HepG2 (cell line): ENCODE data around the gene AP5Z1. TPM values are rescaled to one million over a fixed set of nuclear protein-coding genes. Genes with fewer than 3 reads are reported as not detected.

Source experiments
- ARID5B ChIP-seq: IDR thresholded peaks from 2 replicates; pipeline ENCODE4 v1.4.0; 2020; ENCODE audit warnings: mild to moderate bottlenecking, missing genetic modification reagents
- ATF7-NPFF ChIP-seq: sonication (generic); formaldehyde crosslinking; IDR thresholded peaks from 2 replicates; pipeline ENCODE4 v1.8.1; 2023; ENCODE audit warnings: mild to moderate bottlenecking, low read depth, missing genetic modification reagents, moderate library complexity
- CHD4 ChIP-seq: fragments of 200-600 bp; sonication (generic); IDR thresholded peaks from 2 replicates; pipeline ENCODE4 v1.7.0; 2017; ENCODE audit warnings: mild to moderate bottlenecking, low read length, borderline replicate concordance
- DZIP1 ChIP-seq: sonication (generic); formaldehyde crosslinking; IDR thresholded peaks from 2 replicates; pipeline ENCODE4 v1.5.0; 2020; ENCODE audit warnings: mild to moderate bottlenecking, missing genetic modification reagents
- GABPA ChIP-seq, 2 experiments: IDR thresholded peaks; 2 replicates each; pipeline ENCODE4 v1.6.1; 2011 to 2016; ENCODE audit warnings: low read depth in 2 of 2, low read length in 1 of 2, missing biosample characterization in 1 of 2, missing genetic modification characterization in 1 of 2
- GABPB1 ChIP-seq: IDR thresholded peaks from 2 replicates; pipeline ENCODE4 v1.6.1; 2016; ENCODE audit warnings: mild to moderate bottlenecking, missing genetic modification reagents, moderate library complexity, missing compliant biosample characterization
- GTF3A ChIP-seq: sonication (generic); formaldehyde crosslinking; conservative IDR thresholded peaks from 2 replicates; pipeline ENCODE4 v1.4.0; 2020; ENCODE audit warnings: mild to moderate bottlenecking, missing genetic modification reagents
- MAFF ChIP-seq: IDR thresholded peaks from 2 replicates; pipeline ENCODE4 v1.6.1; 2011; ENCODE audit warnings: low read depth, low read length, improper control_type of control experiment
- MAFG ChIP-seq: sonication (generic); formaldehyde crosslinking; IDR thresholded peaks from 2 replicates; pipeline ENCODE4 v1.5.1; 2020; ENCODE audit warnings: mild to moderate bottlenecking, missing genetic modification reagents
- NFYC ChIP-seq: IDR thresholded peaks from 2 replicates; pipeline ENCODE4 v1.6.1; 2016; ENCODE audit warnings: missing genetic modification reagents, missing compliant biosample characterization
- RBM22 ChIP-seq: fragments of 200-400 bp; formaldehyde crosslinking; optimal IDR thresholded peaks from 2 replicates; pipeline ENCODE3; 2017; ENCODE audit warnings: mild to moderate bottlenecking, low read length, moderate library complexity
- RNF219 ChIP-seq: sonication (generic); formaldehyde crosslinking; IDR thresholded peaks from 2 replicates; pipeline ENCODE4 v1.5.0; 2020; ENCODE audit warnings: mild to moderate bottlenecking, missing genetic modification reagents
- STAG1 ChIP-seq: sonication (generic); formaldehyde crosslinking; IDR thresholded peaks from 2 replicates; pipeline ENCODE4 v1.4.0; 2020; ENCODE audit warnings: missing genetic modification reagents
- ZBTB20 ChIP-seq: sonication (generic); formaldehyde crosslinking; IDR thresholded peaks from 2 replicates; pipeline ENCODE4 v1.8.1; 2023; ENCODE audit warnings: missing genetic modification reagents, low read depth, mild to moderate bottlenecking, borderline replicate concordance
- ZNF451 ChIP-seq: sonication (generic); formaldehyde crosslinking; IDR thresholded peaks from 2 replicates; pipeline ENCODE4 v1.5.0; 2020; ENCODE audit warnings: mild to moderate bottlenecking, missing genetic modification reagents
- ZNF574 ChIP-seq: sonication (generic); formaldehyde crosslinking; IDR thresholded peaks from 2 replicates; pipeline ENCODE4 v1.4.0; 2020; ENCODE audit warnings: missing genetic modification reagents
- polyA plus RNA-seq, 8 experiments: library from polyadenylated mRNA; depleted of rRNA in 3 of 8; stranded (reverse) in 7 of 8; unstranded in 1 of 8; fragments of >200 nt; fragmentation: Illumina TruSeq in 4 of 8; extraction: Trizol in 4 of 8; gene quantifications; 2 replicates each; pipeline versions ENCODE4 v1.2.1 to v1.2.3, GENCODE V29; 2011 to 2016; ENCODE audit warnings: low read depth in 4 of 8, missing spikeins in 1 of 8, mixed read lengths in 1 of 8; ENCODE audit not compliant: insufficient read depth in 1 of 8
- total RNA-seq, 5 experiments: library from RNA; depleted of rRNA; stranded (reverse); fragments of >200 nt; fragmentation: Illumina TruSeq; extraction: Trizol; gene quantifications; 2 replicates each; pipeline ENCODE4 v1.2.3, GENCODE V29; 2016; ENCODE audit warnings: low read depth in 1 of 5

The AP5Z1 gene
- total and polyA plus RNA-seq, 2 of the 13 experiments (the other 11 are each of a cell fraction or from before 2014, with no cell fraction given): 9.3 to 15.1 TPM

- TF ChIP-seq ZNF574 (peak; percentile 39; the same call in 1 of the 2 replicates), GABPB1 (CRISPR knock-in tag) (peak; percentile 40; the same call in 1 of the 2 replicates), RBM22 (peak; percentile 71), GTF3A (CRISPR knock-in tag) (no peak), ZBTB20 (CRISPR knock-in tag) (0 out of 2 replicates have a peak, but pooled peaks have one; percentile 22), ATF7-NPFF (CRISPR knock-in tag) (0 out of 2 replicates have a peak, but pooled peaks have one; percentile 24), ZNF451 (CRISPR knock-in tag) (no peak), MAFG (CRISPR knock-in tag) (peak; percentile 79), NFYC (CRISPR knock-in tag) (no peak), CHD4 (peak; percentile 38; the same call in 1 of the 2 replicates), MAFF (peak; percentile 82), RNF219 (CRISPR knock-in tag) (0 out of 2 replicates have a peak, but pooled peaks have one; percentile 27), GABPA (IDR thresholded peaks at IDR 0.05; ENCODE audit: low read depth, low read length) (no peak), GABPA (CRISPR knock-in tag; IDR thresholded peaks at IDR 0.05; ENCODE audit: low read depth) (peak; percentile 37; the same call in 1 of the 2 replicates), STAG1 (CRISPR knock-in tag) (0 out of 2 replicates have a peak, but pooled peaks have one; percentile 7), DZIP1 (no peak), ARID5B (CRISPR knock-in tag) (peak; percentile 21; the same call in 1 of the 2 replicates)
Measured at GRCh38 chr7:4738711-4739527, 36.5 kb upstream of the AP5Z1 start (continued).
